PFSK-1 (cell line): Measurements from ENCODE around the gene DLL1.

Experiments
- SIN3A ChIP-seq: IDR thresholded peaks from 2 replicates; pipeline ENCODE4 v1.6.1; 2012; ENCODE audit warnings: mild to moderate bottlenecking, low read length, moderate library complexity, borderline replicate concordance; ENCODE audit not compliant: insufficient read depth
- TAF1 ChIP-seq: IDR thresholded peaks from 2 replicates; pipeline ENCODE4 v1.6.1; 2012; ENCODE audit warnings: low read length, control low read depth, borderline replicate concordance; ENCODE audit not compliant: insufficient read depth
- TF ChIP-seq, protein P1 (sequence below), 2 experiments: IDR thresholded peaks; 2 replicates each; pipeline versions ENCODE4 v1.6.1 to v1.8.0; 2011 to 2012; ENCODE audit warnings: low read depth in 2 of 2, low read length in 2 of 2, control low read depth in 1 of 2, inconsistent platforms in 1 of 2, mild to moderate bottlenecking in 1 of 2, moderate library complexity in 1 of 2; ENCODE audit not compliant: insufficient read depth in 1 of 2

DNA sequence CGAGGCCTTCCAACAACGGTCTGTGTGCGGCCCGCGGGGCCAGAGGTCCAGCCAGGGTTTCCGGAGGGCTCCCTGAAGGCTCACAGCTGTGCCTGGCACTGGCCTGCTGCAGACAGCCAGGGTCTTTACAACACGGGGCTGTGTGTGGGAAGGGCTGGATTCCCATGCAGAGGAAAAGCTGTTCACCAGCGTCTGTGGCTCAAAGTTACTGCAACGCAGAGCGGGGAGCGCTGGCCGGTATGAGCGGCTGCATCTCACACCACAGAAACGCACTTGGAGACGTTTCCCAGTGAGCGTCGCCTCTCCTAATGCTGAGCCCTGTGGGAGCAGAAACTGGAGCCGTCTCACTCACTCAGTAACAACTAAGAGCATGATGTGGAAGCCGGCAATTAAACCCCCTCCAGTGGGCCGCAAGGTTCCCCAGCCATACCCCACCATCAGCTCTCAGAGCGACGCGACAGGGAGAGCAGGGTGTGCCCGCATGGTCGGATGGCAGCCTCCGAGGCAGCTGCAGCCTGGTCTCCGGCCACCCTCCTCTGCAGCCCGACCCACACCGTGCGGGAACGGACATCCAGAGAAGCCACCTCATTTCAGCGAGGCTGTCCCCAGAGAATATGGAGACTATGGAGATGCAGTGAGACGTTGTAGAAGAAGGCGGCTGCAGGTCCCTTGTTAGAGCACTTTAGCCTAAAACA lies 42.6 kb downstream of the DLL1 start:
- TF ChIP-seq SIN3A (no peak), TAF1 (no peak)
- TF ChIP-seq, protein P1, sequence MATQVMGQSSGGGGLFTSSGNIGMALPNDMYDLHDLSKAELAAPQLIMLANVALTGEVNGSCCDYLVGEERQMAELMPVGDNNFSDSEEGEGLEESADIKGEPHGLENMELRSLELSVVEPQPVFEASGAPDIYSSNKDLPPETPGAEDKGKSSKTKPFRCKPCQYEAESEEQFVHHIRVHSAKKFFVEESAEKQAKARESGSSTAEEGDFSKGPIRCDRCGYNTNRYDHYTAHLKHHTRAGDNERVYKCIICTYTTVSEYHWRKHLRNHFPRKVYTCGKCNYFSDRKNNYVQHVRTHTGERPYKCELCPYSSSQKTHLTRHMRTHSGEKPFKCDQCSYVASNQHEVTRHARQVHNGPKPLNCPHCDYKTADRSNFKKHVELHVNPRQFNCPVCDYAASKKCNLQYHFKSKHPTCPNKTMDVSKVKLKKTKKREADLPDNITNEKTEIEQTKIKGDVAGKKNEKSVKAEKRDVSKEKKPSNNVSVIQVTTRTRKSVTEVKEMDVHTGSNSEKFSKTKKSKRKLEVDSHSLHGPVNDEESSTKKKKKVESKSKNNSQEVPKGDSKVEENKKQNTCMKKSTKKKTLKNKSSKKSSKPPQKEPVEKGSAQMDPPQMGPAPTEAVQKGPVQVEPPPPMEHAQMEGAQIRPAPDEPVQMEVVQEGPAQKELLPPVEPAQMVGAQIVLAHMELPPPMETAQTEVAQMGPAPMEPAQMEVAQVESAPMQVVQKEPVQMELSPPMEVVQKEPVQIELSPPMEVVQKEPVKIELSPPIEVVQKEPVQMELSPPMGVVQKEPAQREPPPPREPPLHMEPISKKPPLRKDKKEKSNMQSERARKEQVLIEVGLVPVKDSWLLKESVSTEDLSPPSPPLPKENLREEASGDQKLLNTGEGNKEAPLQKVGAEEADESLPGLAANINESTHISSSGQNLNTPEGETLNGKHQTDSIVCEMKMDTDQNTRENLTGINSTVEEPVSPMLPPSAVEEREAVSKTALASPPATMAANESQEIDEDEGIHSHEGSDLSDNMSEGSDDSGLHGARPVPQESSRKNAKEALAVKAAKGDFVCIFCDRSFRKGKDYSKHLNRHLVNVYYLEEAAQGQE (IDR thresholded peaks at IDR 0.05; ENCODE audit: insufficient read depth in 1 of 2, low read depth in 2 of 2, low read length in 2 of 2) = no peak
